ENCODE results near the gene TBC1D23.
A peak's percentile ranks its signal among the peaks of the same experiment; 100 is the strongest.
"Not testable (repeated sequence)": the region's sequence is repeated elsewhere in the genome, so short reads cannot be mapped to it uniquely, and the experiment has no call there.

Gene TBC1D23

DNA sequence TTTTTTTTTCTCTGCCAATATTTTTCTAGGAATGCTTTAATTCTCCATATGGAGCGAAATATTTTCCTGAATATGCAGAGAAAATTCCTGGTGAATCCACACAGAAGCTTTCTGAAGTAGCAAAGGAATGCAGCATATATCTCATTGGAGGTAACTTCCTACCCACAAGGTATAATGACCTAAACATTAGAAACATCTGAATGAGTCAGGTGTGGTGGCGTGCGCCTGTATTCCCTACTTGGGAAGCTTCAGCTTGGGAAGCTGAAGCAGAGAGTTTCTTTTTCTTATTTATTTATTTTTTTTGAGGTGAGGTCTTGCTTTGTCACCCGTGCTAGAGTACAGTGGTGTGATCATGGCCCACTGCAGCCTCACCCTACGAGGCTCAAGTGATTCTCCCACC lies 79.0 kb downstream of the TBC1D23 start:
- DNase-seq (ENCODE audit: low read depth), result no peak
- no peak for TF ChIP-seq CTCF (IDR thresholded peaks at IDR 0.05; ENCODE audit: low read length, missing control alignments)

GRCh38 chr3:100340527-100340926 lies 79.7 kb downstream of the TBC1D23 start:
- TF ChIP-seq CTCF (IDR thresholded peaks at IDR 0.05; ENCODE audit: low read length, missing control alignments), result no peak

More for the DNA sequence above, 79.0 kb downstream of the TBC1D23 start:
- no peak overlapping the region for H3K4me3 ChIP-seq (replicated peaks; ENCODE audit: low read depth, low read length)

DNA sequence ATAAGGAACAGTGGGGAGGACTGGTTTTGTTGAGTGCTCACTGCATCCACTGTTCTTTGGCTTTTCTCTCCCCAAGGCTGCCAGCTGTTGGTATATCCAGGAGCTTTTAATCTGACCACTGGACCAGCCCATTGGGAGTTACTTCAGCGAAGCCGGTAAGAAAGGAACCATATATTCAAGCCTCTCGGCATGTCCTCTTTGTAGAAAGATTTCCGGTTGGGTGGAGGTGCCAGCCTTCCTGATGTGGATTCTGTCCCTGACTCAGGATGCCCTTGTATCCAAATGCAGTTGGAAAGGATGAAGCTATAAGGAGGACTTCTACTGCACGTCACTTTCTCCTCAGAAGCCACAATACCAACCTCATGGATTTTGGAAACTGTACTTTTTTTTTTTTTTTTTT lies 87.9 kb downstream of the TBC1D23 start:
- TF ChIP-seq CTCF (IDR thresholded peaks at IDR 0.05; ENCODE audit: low read length, missing control alignments), result no peak
- no peak for DNase-seq (ENCODE audit: low read depth)
- no peak overlapping the region for H3K4me3 ChIP-seq (replicated peaks; ENCODE audit: low read depth, low read length)

More at GRCh38 chr3:100340527-100340926, 79.7 kb downstream of the TBC1D23 start:
- H3K4me3 ChIP-seq (replicated peaks; ENCODE audit: low read depth, low read length), result no peak overlapping the region
- no peak for DNase-seq (ENCODE audit: low read depth)

GRCh38 chr3:100351770-100352169 lies 91.0 kb downstream of the TBC1D23 start:
- not testable (repeated sequence) for H3K4me3 ChIP-seq (replicated peaks; ENCODE audit: low read depth, low read length); DNase-seq (ENCODE audit: low read depth)

DNA sequence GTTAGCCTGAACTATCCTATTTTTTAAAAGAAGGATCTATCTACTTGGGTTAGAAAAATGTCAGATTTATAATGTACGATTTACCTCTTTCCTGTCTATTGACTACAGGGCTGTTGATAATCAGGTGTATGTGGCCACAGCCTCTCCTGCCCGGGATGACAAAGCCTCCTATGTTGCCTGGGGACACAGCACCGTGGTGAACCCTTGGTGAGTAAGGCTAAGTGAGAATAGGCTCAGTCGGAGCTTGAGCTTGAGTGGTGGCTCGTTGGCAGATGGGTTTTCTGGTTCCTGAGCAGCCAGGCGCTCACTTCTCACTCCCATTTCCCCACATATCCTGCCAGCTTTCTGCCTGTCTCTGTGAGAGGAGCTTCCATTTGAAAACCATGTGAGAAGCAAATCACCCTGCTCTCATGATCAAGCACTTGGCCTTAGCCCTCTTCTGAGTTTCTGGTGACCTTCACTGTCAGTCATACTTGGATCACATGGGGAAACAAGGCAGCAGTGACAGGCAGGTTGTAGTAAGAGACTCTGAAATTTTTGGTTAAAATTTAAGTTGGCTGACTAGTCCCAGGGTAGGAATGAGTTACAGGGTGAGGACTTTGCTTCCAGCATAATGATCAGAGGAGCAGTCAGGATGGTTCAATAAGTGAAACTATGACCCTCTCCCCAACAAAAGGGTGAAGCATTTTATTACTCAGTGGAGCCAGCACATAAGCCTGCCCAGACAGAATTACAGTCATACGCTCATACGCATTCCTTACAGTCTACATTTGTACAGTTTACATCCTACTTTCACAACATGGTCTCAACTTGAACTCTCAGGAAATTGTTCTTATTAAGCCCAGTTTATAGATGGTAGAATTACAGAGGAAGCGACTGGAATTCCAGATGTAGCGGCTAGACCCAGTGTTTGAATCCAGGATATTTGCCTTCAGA lies 91.8 kb downstream of the TBC1D23 start:
- no peak overlapping the region for H3K4me3 ChIP-seq (replicated peaks; ENCODE audit: low read depth, low read length)
- no peak for TF ChIP-seq CTCF (IDR thresholded peaks at IDR 0.05; ENCODE audit: low read length, missing control alignments)
- no peak for DNase-seq (ENCODE audit: low read depth)

GRCh38 chr3:100354850-100355249 lies 94.1 kb downstream of the TBC1D23 start:
- peak; percentile 16 for DNase-seq (ENCODE audit: low read depth)

DNA sequence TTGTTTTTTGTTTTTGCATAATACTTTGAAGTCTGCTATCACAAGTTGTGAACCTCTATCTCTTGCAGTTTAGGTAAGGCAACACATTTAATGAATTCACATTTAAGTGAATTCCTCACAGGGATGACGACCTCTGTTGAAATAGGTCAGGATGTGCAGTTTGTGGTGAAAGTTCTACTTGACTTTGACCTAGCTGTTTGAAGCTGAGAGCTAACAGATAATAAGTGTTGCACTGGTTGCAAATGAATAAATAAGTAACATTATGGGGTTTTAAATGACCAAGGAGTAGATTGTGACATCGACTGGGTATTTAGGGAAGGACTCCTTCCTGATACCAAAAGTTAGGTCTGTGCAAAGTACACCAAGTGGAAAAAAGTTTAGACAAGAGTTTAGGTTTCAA lies 97.6 kb downstream of the TBC1D23 start:
- DNase-seq (ENCODE audit: low read depth), result no peak
- no peak overlapping the region for H3K4me3 ChIP-seq (replicated peaks; ENCODE audit: low read depth, low read length)
- TF ChIP-seq CTCF (IDR thresholded peaks at IDR 0.05; ENCODE audit: low read length, missing control alignments), result no peak

More at GRCh38 chr3:100354850-100355249, 94.1 kb downstream of the TBC1D23 start:
- no peak overlapping the region for H3K4me3 ChIP-seq (replicated peaks; ENCODE audit: low read depth, low read length)
- TF ChIP-seq CTCF (IDR thresholded peaks at IDR 0.05; ENCODE audit: low read length, missing control alignments), result no peak

Measured in fibroblast of pulmonary artery (primary cell).